Activated naive CD8-positive, alpha-beta T cell (primary cell): Measurements from ENCODE around the gene CPB2.

Source experiments
- H3K27ac Mint-ChIP-seq: one replicate; pipeline ENCODE4 v1.8.0; 2021; ENCODE audit warnings: mixed read lengths
- H3K27me3 Mint-ChIP-seq: one replicate; pipeline ENCODE4 v1.8.0; 2021; ENCODE audit warnings: mixed read lengths
- H3K36me3 Mint-ChIP-seq: one replicate; pipeline ENCODE4 v1.8.0; 2021; ENCODE audit warnings: mixed read lengths
- H3K4me1 Mint-ChIP-seq: one replicate; pipeline ENCODE4 v1.8.0; 2021; ENCODE audit warnings: low read depth, mixed read lengths
- H3K4me3 Mint-ChIP-seq: one replicate; pipeline ENCODE4 v1.8.0; 2021; ENCODE audit warnings: mild to moderate bottlenecking, mixed read lengths
- H3K9me3 Mint-ChIP-seq: one replicate; pipeline ENCODE4 v1.8.0; 2021; ENCODE audit warnings: low read depth, mixed read lengths

The CPB2 gene

GRCh38 chr13:46094478-46094877 lies 10.4 kb downstream of the CPB2 start:
- no peak overlapping the region for H3K4me3 Mint-ChIP-seq
- no peak overlapping the region for H3K27ac Mint-ChIP-seq
- no peaks in the 10 kb centered on the region for H3K4me1 Mint-ChIP-seq
- H3K36me3 Mint-ChIP-seq, result no peaks in the 10 kb centered on the region
- peaks cover 12% of the 10 kb centered on the region for H3K27me3 Mint-ChIP-seq
- H3K9me3 Mint-ChIP-seq, result no peaks in the 10 kb centered on the region

GRCh38 chr13:46088821-46089562 lies 15.8 kb downstream of the CPB2 start:
- H3K36me3 Mint-ChIP-seq, result no peaks in the 10 kb centered on the region
- peaks cover 7% of the 10 kb centered on the region for H3K27me3 Mint-ChIP-seq
- no peaks in the 10 kb centered on the region for H3K9me3 Mint-ChIP-seq
- H3K27ac Mint-ChIP-seq, result no peak overlapping the region
- no peaks in the 10 kb centered on the region for H3K4me1 Mint-ChIP-seq
- no peak overlapping the region for H3K4me3 Mint-ChIP-seq

DNA sequence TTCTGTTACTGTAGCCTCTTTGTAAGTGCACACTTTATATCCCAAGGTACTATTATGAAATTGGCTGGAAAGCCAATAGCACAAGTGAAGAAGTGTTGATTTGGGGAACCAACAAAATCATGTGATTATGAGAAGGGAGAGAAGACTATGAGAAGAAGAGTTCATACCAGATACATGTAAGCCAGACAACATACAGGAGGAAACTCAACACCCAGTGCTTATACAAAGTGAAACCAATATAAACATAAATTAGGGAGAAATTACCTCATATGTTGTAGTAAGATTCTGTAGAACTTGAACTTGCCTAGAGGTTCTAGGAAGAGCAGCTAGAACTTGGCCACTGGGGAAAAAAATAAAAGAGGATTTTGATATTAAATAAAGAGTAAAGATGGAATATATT lies 17.4 kb downstream of the CPB2 start:
- no peaks in the 10 kb centered on the region for H3K9me3 Mint-ChIP-seq
- no peak overlapping the region for H3K4me3 Mint-ChIP-seq
- H3K27me3 Mint-ChIP-seq, result peaks cover 5% of the 10 kb centered on the region
- H3K27ac Mint-ChIP-seq, result no peak overlapping the region
- H3K36me3 Mint-ChIP-seq, result no peaks in the 10 kb centered on the region
- no peaks in the 10 kb centered on the region for H3K4me1 Mint-ChIP-seq

DNA sequence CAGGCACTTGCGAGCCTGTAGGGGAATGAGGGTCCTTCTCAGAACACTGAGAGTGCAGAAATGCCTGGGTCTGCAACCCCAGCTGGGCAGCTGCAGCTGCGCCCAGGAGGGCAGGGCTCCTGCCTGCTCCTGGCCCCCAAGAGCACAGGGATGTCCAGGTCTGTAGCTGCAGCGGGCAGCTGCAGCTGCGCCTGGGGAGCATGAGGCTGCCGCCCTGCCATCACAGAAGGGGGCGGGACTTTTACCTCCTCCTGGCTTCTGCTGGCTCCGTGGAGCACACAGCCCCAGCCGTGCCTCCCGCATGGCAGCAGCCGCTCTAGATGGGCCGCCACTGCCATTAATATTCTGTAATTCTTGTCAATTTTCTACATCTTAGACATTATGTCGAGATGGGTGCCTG lies 17.8 kb downstream of the CPB2 start:
- H3K27me3 Mint-ChIP-seq, result peaks cover 3% of the 10 kb centered on the region
- H3K36me3 Mint-ChIP-seq, result no peaks in the 10 kb centered on the region
- no peaks in the 10 kb centered on the region for H3K4me1 Mint-ChIP-seq
- no peak overlapping the region for H3K27ac Mint-ChIP-seq
- H3K4me3 Mint-ChIP-seq, result no peak overlapping the region
- H3K9me3 Mint-ChIP-seq, result no peaks in the 10 kb centered on the region

DNA sequence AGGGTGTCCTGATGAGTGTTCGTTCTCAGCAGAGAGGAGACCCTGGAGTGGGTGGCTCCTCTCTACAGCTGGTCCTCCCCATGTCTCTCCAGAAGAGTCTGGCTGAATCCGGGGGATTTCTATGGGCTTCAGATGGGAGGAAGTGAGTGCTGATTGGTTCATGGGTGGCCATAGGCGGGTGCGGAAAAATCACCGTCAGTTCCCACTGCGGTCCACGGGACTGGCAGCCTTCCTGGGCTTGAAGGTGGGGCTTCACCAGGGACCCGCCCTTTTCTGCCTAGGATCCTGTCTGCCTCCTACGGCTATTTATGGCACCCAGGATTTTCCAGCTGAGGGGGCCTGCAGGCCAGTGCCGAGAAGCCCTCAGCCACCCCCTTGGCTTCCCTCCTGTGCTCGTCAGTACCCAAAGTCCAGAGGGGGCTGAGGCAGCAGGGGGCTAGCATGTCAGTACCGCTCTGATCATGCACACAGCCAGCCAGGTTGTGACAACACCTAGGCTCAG lies 18.4 kb downstream of the CPB2 start:
- no peaks in the 10 kb centered on the region for H3K9me3 Mint-ChIP-seq
- H3K27me3 Mint-ChIP-seq, result peaks cover 3% of the 10 kb centered on the region
- no peak overlapping the region for H3K4me3 Mint-ChIP-seq
- H3K4me1 Mint-ChIP-seq, result no peaks in the 10 kb centered on the region
- H3K36me3 Mint-ChIP-seq, result no peaks in the 10 kb centered on the region
- no peak overlapping the region for H3K27ac Mint-ChIP-seq

GRCh38 chr13:46085737-46086136 lies 19.1 kb downstream of the CPB2 start:
- H3K4me3 Mint-ChIP-seq, result no peak overlapping the region
- no peak overlapping the region for H3K27ac Mint-ChIP-seq
- no peaks in the 10 kb centered on the region for H3K4me1 Mint-ChIP-seq
- H3K9me3 Mint-ChIP-seq, result no peaks in the 10 kb centered on the region
- no peaks in the 10 kb centered on the region for H3K27me3 Mint-ChIP-seq
- H3K36me3 Mint-ChIP-seq, result no peaks in the 10 kb centered on the region

DNA sequence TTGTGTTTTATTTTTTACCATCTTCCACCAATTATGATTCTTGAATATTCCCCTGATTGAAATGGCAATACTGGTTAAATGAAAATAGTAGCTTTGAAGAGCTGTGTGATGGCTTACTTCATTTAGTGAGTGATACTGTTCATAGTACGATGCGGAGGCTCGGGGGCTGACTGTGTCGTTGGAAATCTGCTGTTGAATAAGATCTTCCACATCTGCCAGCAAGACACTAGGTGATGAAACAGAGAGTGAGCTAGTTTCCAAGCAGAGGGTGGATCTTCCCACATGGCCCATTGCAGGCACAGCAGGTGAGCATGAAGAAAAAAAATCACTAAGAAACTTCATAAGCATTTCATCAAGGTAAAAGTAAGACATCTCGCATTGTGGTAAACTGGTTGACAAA lies 22.5 kb downstream of the CPB2 start:
- H3K4me3 Mint-ChIP-seq, result no peak overlapping the region
- H3K27me3 Mint-ChIP-seq, result no peaks in the 10 kb centered on the region
- H3K36me3 Mint-ChIP-seq, result no peaks in the 10 kb centered on the region

GRCh38 chr13:46079770-46080169 lies 25.1 kb downstream of the CPB2 start:
- Mint-ChIP-seq H3K36me3 (no peaks in the 10 kb centered on the region), H3K9me3 (no peaks in the 10 kb centered on the region), H3K4me1 (peaks cover 9% of the 10 kb centered on the region), H3K27ac (no peak overlapping the region), H3K4me3 (no peak overlapping the region), H3K27me3 (no peaks in the 10 kb centered on the region)

More for the DNA sequence above, 22.5 kb downstream of the CPB2 start:
- peaks cover 9% of the 10 kb centered on the region for H3K4me1 Mint-ChIP-seq
- no peaks in the 10 kb centered on the region for H3K9me3 Mint-ChIP-seq
- H3K27ac Mint-ChIP-seq, result no peak overlapping the region

DNA sequence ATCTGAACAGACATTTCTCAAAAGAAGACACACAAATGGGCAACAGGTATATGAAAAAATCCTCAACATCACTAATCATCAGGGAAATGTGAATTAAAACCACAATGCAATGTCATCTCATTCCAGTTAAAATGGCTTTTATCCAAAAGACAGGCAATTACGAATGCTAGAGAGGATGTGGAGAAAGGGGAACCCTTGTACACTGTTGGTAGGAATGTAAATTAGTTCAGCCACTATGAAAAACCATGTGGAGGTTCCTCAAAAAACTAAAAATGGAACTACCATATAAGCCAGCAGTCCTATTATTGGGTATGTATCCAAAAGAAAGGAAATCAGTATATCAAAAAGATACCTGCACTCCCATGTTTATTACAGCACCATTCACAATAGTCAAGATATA lies 27.6 kb downstream of the CPB2 start:
- H3K4me1 Mint-ChIP-seq, result peaks cover 9% of the 10 kb centered on the region
- H3K4me3 Mint-ChIP-seq, result no peak overlapping the region
- no peaks in the 10 kb centered on the region for H3K36me3 Mint-ChIP-seq
- H3K27me3 Mint-ChIP-seq, result no peaks in the 10 kb centered on the region
- no peak overlapping the region for H3K27ac Mint-ChIP-seq
- H3K9me3 Mint-ChIP-seq, result no peaks in the 10 kb centered on the region

DNA sequence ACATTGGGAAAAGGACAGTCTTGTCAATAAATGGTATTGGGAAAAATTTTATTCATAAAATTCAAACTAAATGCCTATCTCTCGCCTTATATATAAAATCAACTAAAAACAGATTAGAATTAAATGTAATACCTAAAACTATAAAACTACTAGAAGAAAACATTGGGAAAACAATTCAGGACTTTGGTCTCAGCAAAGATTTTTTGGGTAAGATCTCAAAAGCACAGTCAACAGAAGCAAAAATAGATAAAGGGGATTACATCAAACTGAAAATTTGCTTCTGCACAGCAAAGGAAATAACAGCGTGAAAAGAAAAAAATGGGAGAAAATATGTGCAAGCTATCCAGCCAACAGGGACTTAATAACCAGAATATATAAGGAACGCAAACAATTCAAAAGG lies 28.0 kb downstream of the CPB2 start:
- no peaks in the 10 kb centered on the region for H3K9me3 Mint-ChIP-seq
- no peaks in the 10 kb centered on the region for H3K27me3 Mint-ChIP-seq
- no peak overlapping the region for H3K4me3 Mint-ChIP-seq
- H3K36me3 Mint-ChIP-seq, result no peaks in the 10 kb centered on the region
- H3K4me1 Mint-ChIP-seq, result peaks cover 9% of the 10 kb centered on the region
- no peak overlapping the region for H3K27ac Mint-ChIP-seq

- no peak overlapping the region for H3K4me3 Mint-ChIP-seq
- no peaks in the 10 kb centered on the region for H3K27me3 Mint-ChIP-seq
- H3K4me1 Mint-ChIP-seq, result peaks cover 9% of the 10 kb centered on the region
- no peaks in the 10 kb centered on the region for H3K36me3 Mint-ChIP-seq
- no peak overlapping the region for H3K27ac Mint-ChIP-seq
- H3K9me3 Mint-ChIP-seq, result no peaks in the 10 kb centered on the region
Observed at GRCh38 chr13:46075811-46076210, 29.0 kb downstream of the CPB2 start.

- Mint-ChIP-seq H3K27me3 (peaks cover 2% of the 10 kb centered on the region), H3K36me3 (no peaks in the 10 kb centered on the region), H3K4me3 (no peak overlapping the region), H3K27ac (no peak overlapping the region), H3K4me1 (no peaks in the 10 kb centered on the region), H3K9me3 (no peaks in the 10 kb centered on the region)
Observed at GRCh38 chr13:46071590-46072249, 33.1 kb downstream of the CPB2 start.

- peaks cover 3% of the 10 kb centered on the region for H3K36me3 Mint-ChIP-seq
- no peaks in the 10 kb centered on the region for H3K4me1 Mint-ChIP-seq
- no peak overlapping the region for H3K27ac Mint-ChIP-seq
- H3K4me3 Mint-ChIP-seq, result no peak overlapping the region
- H3K9me3 Mint-ChIP-seq, result peaks cover 4% of the 10 kb centered on the region
- H3K27me3 Mint-ChIP-seq, result peaks cover 5% of the 10 kb centered on the region
Observed at GRCh38 chr13:46063292-46063691, 41.5 kb downstream of the CPB2 start.

- Mint-ChIP-seq H3K27ac (no peak overlapping the region), H3K36me3 (peaks cover 3% of the 10 kb centered on the region), H3K9me3 (peaks cover 4% of the 10 kb centered on the region), H3K4me3 (no peak overlapping the region), H3K27me3 (peaks cover 5% of the 10 kb centered on the region), H3K4me1 (no peaks in the 10 kb centered on the region)
Observed at GRCh38 chr13:46062185-46062584, 42.6 kb downstream of the CPB2 start.

DNA sequence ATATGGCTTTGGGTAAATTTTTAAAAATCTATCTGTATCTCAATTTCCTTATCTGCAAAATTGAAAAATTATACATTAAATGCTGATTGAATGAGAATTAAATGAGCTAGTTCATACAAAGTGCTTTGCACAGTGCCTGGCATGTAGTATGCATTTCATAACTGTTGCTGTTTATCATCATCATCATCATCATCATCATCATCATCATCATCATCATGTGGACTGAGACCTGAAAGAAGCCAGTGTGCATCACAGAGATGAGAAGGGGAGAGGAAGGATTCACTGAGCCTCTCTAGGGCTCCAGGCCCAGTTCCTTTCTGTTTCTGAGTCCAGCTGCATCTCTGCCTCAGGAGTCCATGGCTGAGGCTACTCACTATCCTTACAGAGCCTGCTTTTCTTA lies 45.4 kb downstream of the CPB2 start:
- H3K36me3 Mint-ChIP-seq, result peaks cover 9% of the 10 kb centered on the region
- H3K27me3 Mint-ChIP-seq, result peaks cover 11% of the 10 kb centered on the region
- no peak overlapping the region for H3K27ac Mint-ChIP-seq
- H3K4me1 Mint-ChIP-seq, result no peaks in the 10 kb centered on the region
- no peak overlapping the region for H3K4me3 Mint-ChIP-seq
- peaks cover 4% of the 10 kb centered on the region for H3K9me3 Mint-ChIP-seq

- Mint-ChIP-seq H3K36me3 (peaks cover 7% of the 10 kb centered on the region), H3K4me1 (peaks cover 6% of the 10 kb centered on the region), H3K27me3 (peaks cover 12% of the 10 kb centered on the region), H3K4me3 (no peak overlapping the region), H3K27ac (no peak overlapping the region), H3K9me3 (peaks cover under 1% of the 10 kb centered on the region)
Observed at GRCh38 chr13:46058268-46058667, 46.6 kb downstream of the CPB2 start.
